ENCODE results near the gene SORCS1.

Gene SORCS1

GRCh38 chr10:107169516-107169915 is 5.0 kb upstream of the SORCS1 start:
- no peak overlapping the region for H2AFZ ChIP-seq
- H3K4me2 ChIP-seq (ENCODE audit: low read length), result no peak overlapping the region
- no peaks in the 10 kb centered on the region for H3K79me2 ChIP-seq
- H3K9me3 ChIP-seq (ENCODE audit: control insufficient read depth, low read length), result no peaks in the 10 kb centered on the region
- no peak overlapping the region for H3K27ac ChIP-seq
- no peaks in the 10 kb centered on the region for H3K36me3 ChIP-seq (ENCODE audit: control insufficient read depth, insufficient read depth, low read length)
- TF ChIP-seq CTCF (IDR thresholded peaks at IDR 0.05), result no peak
- no peaks in the 10 kb centered on the region for H3K27me3 ChIP-seq (ENCODE audit: control insufficient read depth, insufficient read depth, low read length)
- H3K4me3 ChIP-seq (ENCODE audit: low read depth, low read length), result no peak overlapping the region
- no peaks in the 10 kb centered on the region for H3K4me1 ChIP-seq
- H3K9ac ChIP-seq, result no peak overlapping the region

- no peak for TF ChIP-seq CTCF (IDR thresholded peaks at IDR 0.05)
- no peak overlapping the region for H2AFZ ChIP-seq
- no peaks in the 10 kb centered on the region for H3K9me3 ChIP-seq (ENCODE audit: control insufficient read depth, low read length)
- no peak overlapping the region for H3K9ac ChIP-seq
- no peaks in the 10 kb centered on the region for H3K4me1 ChIP-seq
- no peak overlapping the region for H3K4me3 ChIP-seq (ENCODE audit: low read depth, low read length)
- H3K79me2 ChIP-seq, result no peaks in the 10 kb centered on the region
- no peaks in the 10 kb centered on the region for H3K36me3 ChIP-seq (ENCODE audit: control insufficient read depth, insufficient read depth, low read length)
- H3K27me3 ChIP-seq (ENCODE audit: control insufficient read depth, insufficient read depth, low read length), result no peaks in the 10 kb centered on the region
- no peak overlapping the region for H3K4me2 ChIP-seq (ENCODE audit: low read length)
- H3K27ac ChIP-seq, result no peak overlapping the region
Measured at GRCh38 chr10:107168738-107169137, 4.2 kb upstream of the SORCS1 start.

- no peaks in the 10 kb centered on the region for H3K36me3 ChIP-seq (ENCODE audit: control insufficient read depth, insufficient read depth, low read length)
- H3K27me3 ChIP-seq (ENCODE audit: control insufficient read depth, insufficient read depth, low read length), result no peaks in the 10 kb centered on the region
- no peaks in the 10 kb centered on the region for H3K4me1 ChIP-seq
- H3K9ac ChIP-seq, result no peak overlapping the region
- no peak overlapping the region for H3K4me3 ChIP-seq (ENCODE audit: low read depth, low read length)
- H3K9me3 ChIP-seq (ENCODE audit: control insufficient read depth, low read length), result no peaks in the 10 kb centered on the region
- TF ChIP-seq CTCF (IDR thresholded peaks at IDR 0.05), result no peak
- H3K4me2 ChIP-seq (ENCODE audit: low read length), result no peak overlapping the region
- no peak overlapping the region for H3K27ac ChIP-seq
- H3K79me2 ChIP-seq, result no peaks in the 10 kb centered on the region
- H2AFZ ChIP-seq, result no peak overlapping the region
Measured at GRCh38 chr10:107166403-107166802, 1.9 kb upstream of the SORCS1 start.

- Histone ChIP-seq H3K27me3 (ENCODE audit: control insufficient read depth, insufficient read depth, low read length) (no peaks in the 10 kb centered on the region), H3K27ac (no peak overlapping the region), H3K36me3 (ENCODE audit: control insufficient read depth, insufficient read depth, low read length) (no peaks in the 10 kb centered on the region), H3K9ac (no peak overlapping the region), H3K4me2 (ENCODE audit: low read length) (peak overlapping the region; percentile 37), H3K79me2 (no peaks in the 10 kb centered on the region), H3K4me3 (ENCODE audit: low read depth, low read length) (no peak overlapping the region), H3K9me3 (ENCODE audit: control insufficient read depth, low read length) (no peaks in the 10 kb centered on the region), H3K4me1 (no peaks in the 10 kb centered on the region), H2AFZ (no peak overlapping the region)
- no peak for TF ChIP-seq CTCF (IDR thresholded peaks at IDR 0.05)
Measured at GRCh38 chr10:107164992-107165391, 486 bp upstream of the SORCS1 start.

- Histone ChIP-seq H3K27me3 (ENCODE audit: control insufficient read depth, insufficient read depth, low read length) (no peaks in the 10 kb centered on the region), H3K9ac (no peak overlapping the region), H3K4me2 (ENCODE audit: low read length) (no peak overlapping the region), H3K27ac (no peak overlapping the region), H3K36me3 (ENCODE audit: control insufficient read depth, insufficient read depth, low read length) (no peaks in the 10 kb centered on the region), H2AFZ (no peak overlapping the region), H3K9me3 (ENCODE audit: control insufficient read depth, low read length) (no peaks in the 10 kb centered on the region), H3K4me1 (no peaks in the 10 kb centered on the region), H3K4me3 (ENCODE audit: low read depth, low read length) (no peak overlapping the region), H3K79me2 (no peaks in the 10 kb centered on the region)
- TF ChIP-seq CTCF (IDR thresholded peaks at IDR 0.05), result no peak
Measured at GRCh38 chr10:107163076-107163855, 1.2 kb downstream of the SORCS1 start.
